HEK293T (cell line): ENCODE data around the gene NLGN3.

Experiments used
- BHLHE40 ChIP-seq: fragments of 450-650 bp; IDR thresholded peaks from 2 replicates; pipeline ENCODE4 v1.6.1; 2016; ENCODE audit warnings: mild to moderate bottlenecking, moderate library complexity, borderline replicate concordance
- ELF4 ChIP-seq: fragments of 450-650 bp; IDR thresholded peaks from 2 replicates; pipeline ENCODE4 v1.6.1; 2017; ENCODE audit warnings: antibody characterized with exemption
- FOXA1 ChIP-seq: fragments of 450-650 bp; IDR thresholded peaks from 2 replicates; pipeline ENCODE4 v1.6.1; 2016; ENCODE audit warnings: mild to moderate bottlenecking
- FOXM1 ChIP-seq: fragments of 450-650 bp; IDR thresholded peaks from 2 replicates; pipeline ENCODE4 v1.6.1; 2017; ENCODE audit warnings: mild to moderate bottlenecking, borderline replicate concordance
- HDGF ChIP-seq: fragments of 450-650 bp; IDR thresholded peaks from 2 replicates; pipeline ENCODE4 v1.6.1; 2017; ENCODE audit warnings: antibody characterized with exemption, borderline replicate concordance
- L3MBTL2 ChIP-seq: fragments of 450-650 bp; conservative IDR thresholded peaks from 2 replicates; pipeline ENCODE4 v1.6.1; 2016; ENCODE audit warnings: mild to moderate bottlenecking
- NFRKB ChIP-seq: fragments of 450-650 bp; IDR thresholded peaks from 2 replicates; pipeline ENCODE4 v1.6.1; 2016; ENCODE audit warnings: mild to moderate bottlenecking, moderate library complexity
- PKNOX1 ChIP-seq: fragments of 450-650 bp; IDR thresholded peaks from 2 replicates; pipeline ENCODE4 v1.6.1; 2016
- SUZ12 ChIP-seq: fragments of 450-650 bp; IDR thresholded peaks from 2 replicates; pipeline ENCODE4 v1.6.1; 2016; ENCODE audit warnings: mild to moderate bottlenecking
- TARDBP ChIP-seq: fragments of 450-650 bp; IDR thresholded peaks from 2 replicates; pipeline ENCODE4 v1.6.1; 2016
- ZNF384 ChIP-seq: fragments of 450-650 bp; IDR thresholded peaks from 2 replicates; pipeline ENCODE4 v1.6.1; 2016

GRCh38 chrX:71164071-71164470 lies 19.4 kb downstream of the NLGN3 start:
- TF ChIP-seq FOXM1: no peak
- no peak for TF ChIP-seq NFRKB
- no peak for TF ChIP-seq SUZ12
- no peak for TF ChIP-seq ELF4
- TF ChIP-seq BHLHE40: no peak
- TF ChIP-seq PKNOX1: no peak
- no peak for TF ChIP-seq ZNF384
- no peak for TF ChIP-seq L3MBTL2
- TF ChIP-seq TARDBP: no peak
- no peak for TF ChIP-seq FOXA1
- no peak for TF ChIP-seq HDGF
